HepG2 (cell line): ENCODE results near the gene C19orf33. TPM values are rescaled to one million over a fixed set of nuclear protein-coding genes. Genes with fewer than 3 reads are reported as not detected.

ENCODE experiments used
- ATAC-seq: fragments of 200-7000 bp; cut with Tn5 transposase; 3 replicates; pipeline ENCODE4 v1.9.1; 2020; ENCODE audit warnings: mild to moderate bottlenecking, moderate library complexity
- BruUV-seq: library from RNA; stranded (reverse); fragments of 400-500 nt; replicated peaks from 2 replicates; lab custom pipeline; 2021; lab: Mats Ljungman, UMichigan
- CTCF ChIA-PET: fragments of 300-600 bp; formaldehyde crosslinking; extraction: SDS; loops from one replicate; lab custom pipeline; 2021; ENCODE audit warnings: low total read pairs, inconsistent platforms, low intra/inter-chr PET ratio; lab: Yijun Ruan, JAX
- POLR2A ChIA-PET: fragments of 350-600 bp; sonication (Branson Sonifier 250); formaldehyde crosslinking; loops from one replicate; lab custom pipeline; 2020; ENCODE audit warnings: antibody characterized with exemption, inconsistent platforms; lab: Yijun Ruan, JAX
- DNase-seq: peaks from one replicate; pipeline ENCODE4 v3.0.0-alpha.2; 2015; ENCODE audit warnings: low spot score
- FAIRE-seq: peaks from 3 replicates; lab custom pipeline; 2011; peaks lifted over from hg19 to GRCh38; lab: Jason Lieb, UNC
- H2AFZ ChIP-seq: one replicate; pipeline ENCODE4 v1.6.1; 2011; ENCODE audit warnings: low read length, inconsistent platforms
- H3K27ac ChIP-seq: fragments of 300-600 bp; 3 replicates; pipeline ENCODE4 v1.8.0; 2011; ENCODE audit warnings: mixed run types, mild to moderate bottlenecking, mixed read lengths, low read length, inconsistent platforms; ENCODE audit not compliant: insufficient read depth; ENCODE audit errors: extremely low read length
- H3K27me3 ChIP-seq, 2 experiments: fragments of 200-600 bp in 1 of 2; 2 replicates in 1 of 2; 3 replicates in 1 of 2; pipeline versions ENCODE4 v1.6.0 to v1.8.0; 2011; ENCODE audit warnings: low read length in 2 of 2, mild to moderate bottlenecking in 2 of 2, moderate library complexity in 2 of 2, inconsistent platforms in 1 of 2; ENCODE audit not compliant: insufficient read depth in 2 of 2, control insufficient read depth in 1 of 2
- H3K36me3 ChIP-seq, 2 experiments: fragments of 200-600 bp in 1 of 2; replicated peaks in 1 of 2; 2 replicates in 1 of 2; 3 replicates in 1 of 2; pipeline versions ENCODE4 v1.5.1 to v1.8.0; 2011; ENCODE audit warnings: low read length in 2 of 2, inconsistent platforms in 1 of 2; ENCODE audit not compliant: insufficient read depth in 2 of 2, control insufficient read depth in 1 of 2
- H3K4me1 ChIP-seq: 2 replicates; pipeline ENCODE4 v1.5.1; 2012; ENCODE audit warnings: low read length, inconsistent platforms; ENCODE audit not compliant: insufficient read depth
- H3K4me2 ChIP-seq: 2 replicates; pipeline ENCODE4 v1.6.0; 2011; ENCODE audit warnings: low read depth, low read length, inconsistent platforms
- H3K4me3 ChIP-seq, 3 experiments: fragments of 200-600 bp in 1 of 3; sonication (generic), shearing (Covaris generic) in 1 of 3; replicated peaks in 1 of 3; 2 replicates each; pipeline ENCODE4 v1.5.1; 2011 to 2016; ENCODE audit warnings: low read length in 3 of 3, inconsistent platforms in 2 of 3, low read depth in 2 of 3, mild to moderate bottlenecking in 2 of 3, control low read depth in 1 of 3, mixed read lengths in 1 of 3; ENCODE audit not compliant: insufficient read depth in 1 of 3
- H3K79me2 ChIP-seq: one replicate; pipeline ENCODE4 v1.6.1; 2011; ENCODE audit warnings: low read length, inconsistent platforms; ENCODE audit not compliant: insufficient read depth
- H3K9ac ChIP-seq: 2 replicates; pipeline ENCODE4 v1.6.0; 2011; ENCODE audit warnings: mild to moderate bottlenecking, low read depth, low read length, inconsistent platforms; ENCODE audit not compliant: insufficient read depth
- H3K9me3 ChIP-seq: 2 replicates; pipeline ENCODE4 v1.5.1; 2012; ENCODE audit warnings: mild to moderate bottlenecking, low read length
- H4K20me1 ChIP-seq: 2 replicates; pipeline ENCODE4 v1.6.0; 2011; ENCODE audit warnings: inconsistent platforms, mild to moderate bottlenecking, low read length, moderate library complexity; ENCODE audit not compliant: insufficient read depth
- FOXK2 ChIP-seq: fragments of 450-650 bp; IDR thresholded peaks from 2 replicates; pipeline ENCODE4 v1.6.1; 2016
- HMG20B ChIP-seq: conservative IDR thresholded peaks from 2 replicates; pipeline ENCODE4 v1.6.1; 2016; ENCODE audit warnings: missing genetic modification reagents, missing compliant biosample characterization
- MED1 ChIP-seq: sonication (generic); formaldehyde crosslinking; IDR thresholded peaks from 2 replicates; pipeline ENCODE4 v1.4.0; 2020; ENCODE audit warnings: missing genetic modification reagents
- NAIF1 ChIP-seq: sonication (generic); formaldehyde crosslinking; IDR thresholded peaks from 2 replicates; pipeline ENCODE4 v1.5.0; 2020; ENCODE audit warnings: mild to moderate bottlenecking, missing genetic modification reagents, borderline replicate concordance
- ONECUT2 ChIP-seq: sonication (generic); formaldehyde crosslinking; IDR thresholded peaks from 2 replicates; pipeline ENCODE4 v1.4.0; 2020; ENCODE audit warnings: missing genetic modification reagents
- RBM22 ChIP-seq: fragments of 200-400 bp; formaldehyde crosslinking; optimal IDR thresholded peaks from 2 replicates; pipeline ENCODE3; 2017; ENCODE audit warnings: mild to moderate bottlenecking, low read length, moderate library complexity
- REST ChIP-seq, 2 experiments: IDR thresholded peaks; 2 replicates each; pipeline ENCODE4 v1.6.1; 2011 to 2012; ENCODE audit warnings: low read length in 2 of 2, borderline replicate concordance in 1 of 2, low read depth in 1 of 2, mild to moderate bottlenecking in 1 of 2, moderate library complexity in 1 of 2
- SMC3 ChIP-seq: IDR thresholded peaks from 2 replicates; pipeline ENCODE4 v1.6.1; 2011; ENCODE audit warnings: low read length, improper control_type of control experiment
- STAG1 ChIP-seq: sonication (generic); formaldehyde crosslinking; IDR thresholded peaks from 2 replicates; pipeline ENCODE4 v1.4.0; 2020; ENCODE audit warnings: missing genetic modification reagents
- ZC3H4 ChIP-seq: sonication (generic); formaldehyde crosslinking; IDR thresholded peaks from 2 replicates; pipeline ENCODE4 v1.4.0; 2020; ENCODE audit warnings: missing genetic modification reagents, borderline replicate concordance
- ZFP36L2 ChIP-seq: sonication (generic); formaldehyde crosslinking; IDR thresholded peaks from 2 replicates; pipeline ENCODE4 v1.4.0; 2020; ENCODE audit warnings: missing genetic modification reagents
- ZHX1 ChIP-seq: sonication (generic); formaldehyde crosslinking; IDR thresholded peaks from 2 replicates; pipeline ENCODE4 v1.8.1; 2022; ENCODE audit warnings: low read depth, mild to moderate bottlenecking, missing genetic modification reagents
- ZNF207 ChIP-seq: fragments of 450-650 bp; IDR thresholded peaks from 2 replicates; pipeline ENCODE4 v1.6.1; 2016; ENCODE audit warnings: antibody characterized with exemption, borderline replicate concordance
- ZNF383 ChIP-seq: sonication (generic); formaldehyde crosslinking; IDR thresholded peaks from 2 replicates; pipeline ENCODE4 v1.4.0; 2020; ENCODE audit warnings: missing genetic modification reagents, mild to moderate bottlenecking, borderline replicate concordance
- ZNF552 ChIP-seq: sonication (generic); formaldehyde crosslinking; IDR thresholded peaks from 2 replicates; pipeline ENCODE4 v1.9.0; 2022; ENCODE audit warnings: missing genetic modification reagents, mild to moderate bottlenecking, borderline replicate concordance
- ZNF558 ChIP-seq: sonication (generic); formaldehyde crosslinking; IDR thresholded peaks from 2 replicates; pipeline ENCODE4 v1.9.0; 2022; ENCODE audit warnings: mild to moderate bottlenecking, missing genetic modification reagents, borderline replicate concordance
- ZNF775 ChIP-seq: sonication (generic); formaldehyde crosslinking; IDR thresholded peaks from 2 replicates; pipeline ENCODE4 v1.4.0; 2020; ENCODE audit warnings: missing genetic modification reagents, mild to moderate bottlenecking, moderate library complexity, borderline replicate concordance
- ZNF841 ChIP-seq: sonication (generic); formaldehyde crosslinking; IDR thresholded peaks from 2 replicates; pipeline ENCODE4 v1.8.1; 2023; ENCODE audit warnings: missing genetic modification reagents, borderline replicate concordance
- WGBS: methylation state at CpG from one replicate; pipeline ENCODE4 v1.1.6; 2017; ENCODE audit warnings: low lambda C conversion rate; 5-methylcytosine and 5-hydroxymethylcytosine counted together
- in situ Hi-C: cut with HindIII; loops from 2 replicates; pipeline ENCODE4 v1.10.0; 2017; ENCODE audit warnings: low pct_unique_long_range_greater_than_20kb; ENCODE audit not compliant: extremely low pct_ligation_motif_present
- intact Hi-C: fragments of 100-400 bp; cut with micrococcal nuclease; formaldehyde crosslinking; loops from one replicate; pipeline ENCODE4 v1.10.0; 2022; ENCODE audit not compliant: unreplicated experiment
- polyA plus RNA-seq, 8 experiments: library from polyadenylated mRNA; depleted of rRNA in 3 of 8; stranded (reverse) in 7 of 8; unstranded in 1 of 8; fragments of >200 nt; fragmentation: Illumina TruSeq in 4 of 8; extraction: Trizol in 4 of 8; gene quantifications; 2 replicates each; pipeline versions ENCODE4 v1.2.1 to v1.2.3, GENCODE V29; 2011 to 2016; ENCODE audit warnings: low read depth in 4 of 8, missing spikeins in 1 of 8, mixed read lengths in 1 of 8; ENCODE audit not compliant: insufficient read depth in 1 of 8
- total RNA-seq, 5 experiments: library from RNA; depleted of rRNA; stranded (reverse); fragments of >200 nt; fragmentation: Illumina TruSeq; extraction: Trizol; gene quantifications; 2 replicates each; pipeline ENCODE4 v1.2.3, GENCODE V29; 2016; ENCODE audit warnings: low read depth in 1 of 5
- TF ChIP-seq, protein P1 (sequence below): sonication (generic); formaldehyde crosslinking; IDR thresholded peaks from 2 replicates; pipeline ENCODE4 v1.8.0; 2022; ENCODE audit warnings: mild to moderate bottlenecking, missing genetic modification reagents, moderate library complexity

Gene C19orf33
- total and polyA plus RNA-seq, 2 of the 13 experiments (the other 11 are each of a cell fraction or from before 2014, with no cell fraction given), result 2.5 to 3.3 TPM

- Histone ChIP-seq H3K9ac (no peak overlapping the region), H3K9me3 (no peaks in the 10 kb centered on the region), H3K4me1 (0 out of 2 replicates have a peak, but pooled peaks cover 5% of the 10 kb centered on the region), H3K27ac (no peak overlapping the region), H2AFZ (no peak overlapping the region), H3K79me2 (no peaks in the 10 kb centered on the region), H3K36me3 (no peaks in the 10 kb centered on the region), H4K20me1 (no peaks in the 10 kb centered on the region), H3K4me3 (no peak overlapping the region), H3K4me2 (no peak overlapping the region), H3K27me3 (peaks cover 3 to 30% of the 10 kb centered on the region in 2 experiments)
- ChIA-PET POLR2A (no interaction called here), CTCF (no interaction called here)
- BruUV-seq, result no TSS peak
- FAIRE-seq (no peak), DNase-seq (no peak), ATAC-seq (peak; percentile 54)
- in situ Hi-C loops (no loop called here), intact Hi-C loops (no loop called here)
- WGBS, result 54% methylated on average over 11 of the region's 15 CpGs
- TF ChIP-seq STAG1, result 0 out of 2 replicates have a peak, but pooled peaks have one; percentile 4
- no peak for TF ChIP-seq ZNF775 (CRISPR knock-in tag)
- TF ChIP-seq HMG20B, result no peak
- TF ChIP-seq NAIF1 (CRISPR knock-in tag), result no peak
- no peak for TF ChIP-seq ZNF558 (CRISPR knock-in tag)
- TF ChIP-seq ZC3H4 (CRISPR knock-in tag), result no peak
- TF ChIP-seq ZNF552 (CRISPR knock-in tag), result no peak
- no peak for TF ChIP-seq FOXK2
- peak; percentile 39; the same call in 1 of the 2 replicates for TF ChIP-seq SMC3
- TF ChIP-seq ZNF383 (CRISPR knock-in tag), result no peak
- no peak for TF ChIP-seq REST (IDR thresholded peaks at IDR 0.05; ENCODE audit: borderline replicate concordance in 1 of 2, low read depth in 1 of 2, low read length in 2 of 2)
- no peak for TF ChIP-seq ZFP36L2 (CRISPR knock-in tag)
- TF ChIP-seq ZHX1 (CRISPR knock-in tag), result no peak
- 0 out of 2 replicates have a peak, but pooled peaks have one; percentile 32 for TF ChIP-seq ONECUT2
- no peak for TF ChIP-seq ZNF841
- no peak for TF ChIP-seq RBM22
- no peak for TF ChIP-seq ZNF207
- TF ChIP-seq, protein P1, sequence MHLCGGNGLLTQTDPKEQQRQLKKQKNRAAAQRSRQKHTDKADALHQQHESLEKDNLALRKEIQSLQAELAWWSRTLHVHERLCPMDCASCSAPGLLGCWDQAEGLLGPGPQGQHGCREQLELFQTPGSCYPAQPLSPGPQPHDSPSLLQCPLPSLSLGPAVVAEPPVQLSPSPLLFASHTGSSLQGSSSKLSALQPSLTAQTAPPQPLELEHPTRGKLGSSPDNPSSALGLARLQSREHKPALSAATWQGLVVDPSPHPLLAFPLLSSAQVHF (CRISPR knock-in tag), result no peak
- TF ChIP-seq MED1 (CRISPR knock-in tag), result no peak
Observed at GRCh38 chr19:38291855-38292254, 12.2 kb upstream of the C19orf33 start.
